Measurements from ENCODE around the gene AIG1. TPM values are rescaled to one million over a fixed set of nuclear protein-coding genes. Genes with fewer than 3 reads are reported as not detected.

AIG1 gene
- total and polyA plus RNA-seq, 2 of the 4 experiments (the other 2 are of a cell fraction) = 21.3 to 27.1 TPM

DNA sequence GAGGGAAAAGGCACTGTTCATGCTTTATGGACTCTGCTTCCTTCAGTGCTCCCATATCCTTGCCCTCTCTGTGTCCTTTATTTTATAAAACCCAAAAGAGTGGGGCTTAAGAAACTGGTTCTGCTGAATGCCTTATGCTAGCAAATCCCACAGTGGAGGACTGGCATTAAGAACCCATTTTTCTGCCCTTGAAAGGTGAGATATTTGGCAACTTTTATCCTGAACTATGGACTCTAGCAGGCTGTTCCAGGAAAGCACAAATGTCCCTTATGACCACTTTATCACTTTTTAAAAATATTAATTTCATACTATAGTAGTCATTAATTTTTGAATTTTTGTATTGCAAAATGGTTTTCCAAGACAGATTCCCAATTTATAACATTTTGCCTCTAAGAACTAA lies 296.5 kb downstream of the AIG1 start:
- no peak overlapping the region for H2BK5ac ChIP-seq (ENCODE audit: low read depth, low read length, poor library complexity, severe bottlenecking)
- ChIA-PET POLR2A (ENCODE audit: unreplicated experiment) (no interaction called here), CTCF (no interaction called here)
- no peak for TF ChIP-seq NFE2L2 (IDR thresholded peaks at IDR 0.05; ENCODE audit: low read depth, low read length)
- TF ChIP-seq RAD21 (IDR thresholded peaks at IDR 0.05; ENCODE audit: low read length) = no peak
- TF ChIP-seq CHD1 (IDR thresholded peaks at IDR 0.05; ENCODE audit: low read depth, low read length) = no peak
- no peak for TF ChIP-seq MXI1 (IDR thresholded peaks at IDR 0.05; ENCODE audit: borderline replicate concordance, low read depth, low read length)
- TF ChIP-seq, protein P1, sequence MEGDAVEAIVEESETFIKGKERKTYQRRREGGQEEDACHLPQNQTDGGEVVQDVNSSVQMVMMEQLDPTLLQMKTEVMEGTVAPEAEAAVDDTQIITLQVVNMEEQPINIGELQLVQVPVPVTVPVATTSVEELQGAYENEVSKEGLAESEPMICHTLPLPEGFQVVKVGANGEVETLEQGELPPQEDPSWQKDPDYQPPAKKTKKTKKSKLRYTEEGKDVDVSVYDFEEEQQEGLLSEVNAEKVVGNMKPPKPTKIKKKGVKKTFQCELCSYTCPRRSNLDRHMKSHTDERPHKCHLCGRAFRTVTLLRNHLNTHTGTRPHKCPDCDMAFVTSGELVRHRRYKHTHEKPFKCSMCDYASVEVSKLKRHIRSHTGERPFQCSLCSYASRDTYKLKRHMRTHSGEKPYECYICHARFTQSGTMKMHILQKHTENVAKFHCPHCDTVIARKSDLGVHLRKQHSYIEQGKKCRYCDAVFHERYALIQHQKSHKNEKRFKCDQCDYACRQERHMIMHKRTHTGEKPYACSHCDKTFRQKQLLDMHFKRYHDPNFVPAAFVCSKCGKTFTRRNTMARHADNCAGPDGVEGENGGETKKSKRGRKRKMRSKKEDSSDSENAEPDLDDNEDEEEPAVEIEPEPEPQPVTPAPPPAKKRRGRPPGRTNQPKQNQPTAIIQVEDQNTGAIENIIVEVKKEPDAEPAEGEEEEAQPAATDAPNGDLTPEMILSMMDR (conservative IDR thresholded peaks at IDR 0.05; ENCODE audit: low read depth, low read length) = no peak
- TF ChIP-seq BHLHE40 (IDR thresholded peaks at IDR 0.05; ENCODE audit: low read depth, low read length) = no peak
- TF ChIP-seq MAFK (IDR thresholded peaks at IDR 0.05; ENCODE audit: low read depth, low read length) = no peak
- TF ChIP-seq POLR2A (IDR thresholded peaks at IDR 0.05; ENCODE audit: low read depth, low read length) = no peak
- TF ChIP-seq SMC3 (IDR thresholded peaks at IDR 0.05; ENCODE audit: low read depth, low read length) = no peak
- TF ChIP-seq RCOR1 (IDR thresholded peaks at IDR 0.05; ENCODE audit: insufficient replicate concordance, low read length) = no peak
- TF ChIP-seq, protein P2, sequence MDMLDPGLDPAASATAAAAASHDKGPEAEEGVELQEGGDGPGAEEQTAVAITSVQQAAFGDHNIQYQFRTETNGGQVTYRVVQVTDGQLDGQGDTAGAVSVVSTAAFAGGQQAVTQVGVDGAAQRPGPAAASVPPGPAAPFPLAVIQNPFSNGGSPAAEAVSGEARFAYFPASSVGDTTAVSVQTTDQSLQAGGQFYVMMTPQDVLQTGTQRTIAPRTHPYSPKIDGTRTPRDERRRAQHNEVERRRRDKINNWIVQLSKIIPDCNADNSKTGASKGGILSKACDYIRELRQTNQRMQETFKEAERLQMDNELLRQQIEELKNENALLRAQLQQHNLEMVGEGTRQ (IDR thresholded peaks at IDR 0.05; ENCODE audit: low read depth, low read length) = no peak
- TF ChIP-seq, protein P3, sequence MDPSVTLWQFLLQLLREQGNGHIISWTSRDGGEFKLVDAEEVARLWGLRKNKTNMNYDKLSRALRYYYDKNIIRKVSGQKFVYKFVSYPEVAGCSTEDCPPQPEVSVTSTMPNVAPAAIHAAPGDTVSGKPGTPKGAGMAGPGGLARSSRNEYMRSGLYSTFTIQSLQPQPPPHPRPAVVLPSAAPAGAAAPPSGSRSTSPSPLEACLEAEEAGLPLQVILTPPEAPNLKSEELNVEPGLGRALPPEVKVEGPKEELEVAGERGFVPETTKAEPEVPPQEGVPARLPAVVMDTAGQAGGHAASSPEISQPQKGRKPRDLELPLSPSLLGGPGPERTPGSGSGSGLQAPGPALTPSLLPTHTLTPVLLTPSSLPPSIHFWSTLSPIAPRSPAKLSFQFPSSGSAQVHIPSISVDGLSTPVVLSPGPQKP (IDR thresholded peaks at IDR 0.05; ENCODE audit: borderline replicate concordance, low read depth, low read length) = no peak
- TF ChIP-seq MAZ (IDR thresholded peaks at IDR 0.05; ENCODE audit: borderline replicate concordance, low read depth, low read length) = no peak
- TF ChIP-seq FOS (IDR thresholded peaks at IDR 0.05; ENCODE audit: low read depth, low read length) = no peak
- TF ChIP-seq CEBPB (IDR thresholded peaks at IDR 0.05; ENCODE audit: low read depth, low read length) = no peak
- no peak for TF ChIP-seq RFX5 (IDR thresholded peaks at IDR 0.05; ENCODE audit: low read depth, low read length)
- no peaks in the 10 kb centered on the region for H3K27me3 ChIP-seq (ENCODE audit: control insufficient read depth, insufficient read depth, low read length)
- H3K18ac ChIP-seq (ENCODE audit: low read depth, low read length) = no peak overlapping the region
- no peak overlapping the region for H2BK15ac ChIP-seq (ENCODE audit: low read depth, low read length)
- H3K4me1 ChIP-seq (ENCODE audit: control insufficient read depth, insufficient read depth, low read length) = no peaks in the 10 kb centered on the region
- in situ Hi-C loops (cut with MboI; ENCODE audit: low sequenced_read_pairs) (no loop called here), intact Hi-C loops (cut with micrococcal nuclease) (no loop called here), dilution Hi-C loops (cut with HindIII; ENCODE audit: low sequenced_read_pairs, unreplicated experiment) (no loop called here)
- H4K8ac ChIP-seq (ENCODE audit: low read depth in 2 of 2, low read length in 2 of 2) = no peak overlapping the region
- H4K20me1 ChIP-seq (ENCODE audit: insufficient read depth, low read length) = no peaks in the 10 kb centered on the region
- H3K4me2 ChIP-seq (ENCODE audit: low read depth, low read length) = no peak overlapping the region
- DNase-seq (no peak), ATAC-seq (ENCODE audit: low read depth) (no peak)
- no peak overlapping the region for H2BK20ac ChIP-seq (ENCODE audit: low read depth, low read length)
- no peak overlapping the region for H4K91ac ChIP-seq (ENCODE audit: insufficient read depth, low read depth, low read length)
- no peaks in the 10 kb centered on the region for H3K9me1 ChIP-seq (ENCODE audit: insufficient read depth, low read length)
- H2AK5ac ChIP-seq (ENCODE audit: low read depth, low read length) = no peak overlapping the region
- BruUV-seq (replicated peaks) = no TSS peak
- no peak overlapping the region for H3K9ac ChIP-seq (ENCODE audit: low read depth, low read length)
- no peak overlapping the region for H3K4ac ChIP-seq (ENCODE audit: low read depth, low read length)
- H3K23ac ChIP-seq (ENCODE audit: low read depth, low read length) = peak overlapping the region; percentile 38; the same call in 1 of the 2 replicates
- no peak overlapping the region for H3K56ac ChIP-seq (ENCODE audit: extremely low read depth, insufficient read depth, low read length)
- no peaks in the 10 kb centered on the region for H3K36me3 ChIP-seq (ENCODE audit: control insufficient read depth, insufficient read depth, low read length)
- no peak overlapping the region for H2AFZ ChIP-seq (replicated peaks; ENCODE audit: low read length, poor library complexity)
- H2AK9ac ChIP-seq (replicated peaks; ENCODE audit: low read depth, low read length, poor library complexity) = no peak overlapping the region
- H3K79me1 ChIP-seq (ENCODE audit: low read depth in 1 of 2, low read length in 2 of 2) = no peaks in the 10 kb centered on the region
- H3K14ac ChIP-seq (replicated peaks; ENCODE audit: low read depth, low read length) = no peak overlapping the region
- no peak overlapping the region for H4K5ac ChIP-seq (ENCODE audit: low read depth, low read length)
- H2BK120ac ChIP-seq (ENCODE audit: low read depth, low read length) = no peak overlapping the region
- H3K4me3 ChIP-seq (ENCODE audit: insufficient read depth, low read depth, low read length) = no peak overlapping the region
- no peak overlapping the region for H3K27ac ChIP-seq (ENCODE audit: insufficient read depth, low read length)
- H3K9me3 ChIP-seq (ENCODE audit: control insufficient read depth, insufficient read depth, low read length) = no peaks in the 10 kb centered on the region
